ENCODE results near the gene ZNF587B. TPM values are rescaled to one million over a fixed set of nuclear protein-coding genes. Genes with fewer than 3 reads are reported as not detected.
A peak's percentile ranks its signal among the peaks of the same experiment; 100 is the strongest.
"Not testable (repeated sequence)": the region's sequence is repeated elsewhere in the genome, so short reads cannot be mapped to it uniquely, and the experiment has no call there.

ZNF587B gene
- polyA plus RNA-seq (2012; ENCODE audit: insufficient read depth, insufficient read length, low read depth) = 1.3 TPM

DNA sequence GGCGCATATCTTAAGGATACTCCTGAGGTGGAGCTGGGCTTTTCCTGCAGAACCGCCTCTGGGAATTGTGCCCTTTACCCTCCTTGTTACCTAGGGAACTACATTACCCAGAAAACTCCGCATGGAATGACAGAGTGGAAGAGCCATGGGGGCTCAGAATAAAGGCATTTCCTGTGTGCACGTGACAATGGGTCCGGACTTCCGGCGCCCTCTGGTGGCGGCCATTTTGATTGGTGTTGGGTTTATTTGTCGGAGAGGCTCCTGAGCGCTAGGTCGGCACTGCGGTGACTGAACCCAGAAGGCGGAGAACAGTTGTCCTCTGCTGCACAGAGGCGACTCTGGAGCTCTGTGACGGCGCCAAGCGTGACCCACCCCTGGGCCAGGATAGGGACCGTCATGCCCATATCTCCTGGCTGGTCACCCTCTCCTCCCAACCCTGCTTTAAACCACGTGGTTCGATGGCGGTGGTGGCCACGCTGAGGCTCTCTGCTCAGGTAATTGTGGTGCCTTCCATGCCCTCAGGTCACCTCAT, at the start of gene ZNF587B:
TSS of gene ZNF587B (plus strand) at position 229 of the 532 bp plus-strand sequence. CDS start at position 459, 230 bp downstream.
- no peaks in the 10 kb centered on the region for H3K4me1 ChIP-seq
- DNase-seq = peak; percentile 52
- H3K4me3 ChIP-seq (ENCODE audit: low read depth, low read length) = no peak within 1 kb of the TSS
- peaks cover 22% of the 10 kb centered on the region for H3K36me3 ChIP-seq
- H3K9me3 ChIP-seq = no peaks in the 10 kb centered on the region
- TF ChIP-seq, protein P1, sequence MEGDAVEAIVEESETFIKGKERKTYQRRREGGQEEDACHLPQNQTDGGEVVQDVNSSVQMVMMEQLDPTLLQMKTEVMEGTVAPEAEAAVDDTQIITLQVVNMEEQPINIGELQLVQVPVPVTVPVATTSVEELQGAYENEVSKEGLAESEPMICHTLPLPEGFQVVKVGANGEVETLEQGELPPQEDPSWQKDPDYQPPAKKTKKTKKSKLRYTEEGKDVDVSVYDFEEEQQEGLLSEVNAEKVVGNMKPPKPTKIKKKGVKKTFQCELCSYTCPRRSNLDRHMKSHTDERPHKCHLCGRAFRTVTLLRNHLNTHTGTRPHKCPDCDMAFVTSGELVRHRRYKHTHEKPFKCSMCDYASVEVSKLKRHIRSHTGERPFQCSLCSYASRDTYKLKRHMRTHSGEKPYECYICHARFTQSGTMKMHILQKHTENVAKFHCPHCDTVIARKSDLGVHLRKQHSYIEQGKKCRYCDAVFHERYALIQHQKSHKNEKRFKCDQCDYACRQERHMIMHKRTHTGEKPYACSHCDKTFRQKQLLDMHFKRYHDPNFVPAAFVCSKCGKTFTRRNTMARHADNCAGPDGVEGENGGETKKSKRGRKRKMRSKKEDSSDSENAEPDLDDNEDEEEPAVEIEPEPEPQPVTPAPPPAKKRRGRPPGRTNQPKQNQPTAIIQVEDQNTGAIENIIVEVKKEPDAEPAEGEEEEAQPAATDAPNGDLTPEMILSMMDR (IDR thresholded peaks at IDR 0.05; ENCODE audit: low read depth, low read length) = peak; percentile 48
- no peaks in the 10 kb centered on the region for H3K27me3 ChIP-seq

DNA sequence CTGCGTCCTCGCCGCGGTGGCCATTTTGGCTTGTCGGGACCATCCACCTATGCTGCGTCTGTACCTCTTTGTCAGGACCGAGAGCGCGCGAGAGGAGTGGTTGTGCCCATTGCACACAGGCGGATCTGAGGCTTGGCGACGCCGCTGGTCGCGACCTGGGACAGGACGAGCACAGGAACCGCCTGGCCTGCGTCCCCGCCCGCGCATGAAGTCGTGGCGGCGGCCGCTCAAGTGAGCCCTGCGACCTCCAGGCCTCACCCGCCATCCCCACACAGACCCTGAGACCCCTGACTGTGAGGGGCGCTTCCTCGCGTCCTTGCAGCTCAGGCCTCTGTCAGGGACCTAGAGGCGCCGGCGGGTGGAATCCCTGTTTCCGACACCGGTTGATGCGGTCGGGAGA, 43.8 kb upstream of the ZNF587B start:
- H3K4me3 ChIP-seq (ENCODE audit: low read depth, low read length) = no peak overlapping the region
- no peak for DNase-seq
- H3K9me3 ChIP-seq = no peaks in the 10 kb centered on the region
- peaks cover 33% of the 10 kb centered on the region for H3K36me3 ChIP-seq
- H3K27me3 ChIP-seq = no peaks in the 10 kb centered on the region
- H3K4me1 ChIP-seq = no peaks in the 10 kb centered on the region
- TF ChIP-seq, protein P1 (IDR thresholded peaks at IDR 0.05; ENCODE audit: low read depth, low read length) = no peak

- Histone ChIP-seq H3K4me1 (no peaks in the 10 kb centered on the region), H3K9me3 (no peaks in the 10 kb centered on the region), H3K27me3 (no peaks in the 10 kb centered on the region), H3K4me3 (ENCODE audit: low read depth, low read length) (no peak overlapping the region), H3K36me3 (peaks cover 31% of the 10 kb centered on the region)
- no peak for DNase-seq
- TF ChIP-seq, protein P1 (IDR thresholded peaks at IDR 0.05; ENCODE audit: low read depth, low read length) = no peak
Measured at GRCh38 chr19:57786906-57787305, 43.2 kb upstream of the ZNF587B start.

DNA sequence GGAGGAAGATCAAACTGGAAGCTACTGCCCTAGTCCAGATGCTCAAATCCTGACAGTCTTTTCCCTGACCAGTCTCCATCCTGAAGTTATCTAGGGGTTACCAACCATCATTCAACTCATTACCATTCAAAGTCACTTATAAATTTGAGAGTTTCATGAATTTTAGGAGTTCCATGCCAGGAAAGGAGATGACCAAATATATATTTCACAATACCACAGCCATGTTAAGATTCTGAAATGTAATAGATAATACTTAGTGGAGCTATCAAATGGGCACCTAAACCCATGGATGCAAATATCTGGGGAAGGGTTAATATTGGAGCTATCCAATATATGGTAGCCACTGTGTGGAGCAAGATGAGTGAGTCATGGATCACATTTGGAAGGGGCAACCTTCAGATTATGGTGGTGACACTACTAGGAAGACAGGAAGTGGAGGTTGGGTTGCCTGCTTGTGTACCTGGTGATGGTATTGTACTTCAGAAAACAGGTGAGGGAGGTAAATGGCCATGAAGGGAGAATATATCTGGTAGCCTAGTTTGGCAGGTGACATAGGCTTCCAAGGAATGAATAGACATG, 41.9 kb upstream of the ZNF587B start:
- H3K4me3 ChIP-seq (ENCODE audit: low read depth, low read length) = no peak overlapping the region
- DNase-seq = no peak
- H3K4me1 ChIP-seq = no peaks in the 10 kb centered on the region
- TF ChIP-seq, protein P1 (IDR thresholded peaks at IDR 0.05; ENCODE audit: low read depth, low read length) = no peak
- peaks cover 32% of the 10 kb centered on the region for H3K36me3 ChIP-seq
- no peaks in the 10 kb centered on the region for H3K9me3 ChIP-seq
- H3K27me3 ChIP-seq = no peaks in the 10 kb centered on the region

GRCh38 chr19:57789288-57789687, 40.8 kb upstream of the ZNF587B start:
- H3K36me3 ChIP-seq = peaks cover 28% of the 10 kb centered on the region
- TF ChIP-seq, protein P1 (IDR thresholded peaks at IDR 0.05; ENCODE audit: low read depth, low read length) = no peak
- no peaks in the 10 kb centered on the region for H3K9me3 ChIP-seq

DNA sequence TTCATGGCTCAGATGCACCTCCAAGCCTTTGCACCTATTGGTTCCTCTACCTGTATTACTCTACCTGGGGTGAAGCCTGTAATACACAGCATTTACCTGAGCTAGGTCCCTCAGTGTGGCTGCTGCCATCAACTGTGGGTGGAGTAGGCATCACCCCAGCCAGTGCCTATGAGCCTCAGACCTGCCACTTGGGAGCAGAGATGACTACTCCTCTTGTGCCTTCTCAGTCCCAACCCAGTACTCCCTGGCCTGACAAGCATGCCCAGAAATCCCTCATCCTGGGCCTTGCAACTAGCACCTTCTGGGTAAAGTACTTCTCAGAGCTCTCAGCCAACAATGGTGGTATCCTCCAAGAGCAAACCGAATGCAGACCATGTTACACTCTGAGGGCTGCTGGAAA, 33.5 kb upstream of the ZNF587B start:
- H3K4me3 ChIP-seq (ENCODE audit: low read depth, low read length); H3K9me3 ChIP-seq; H3K4me1 ChIP-seq; DNase-seq; H3K27me3 ChIP-seq: not testable (repeated sequence)
- H3K36me3 ChIP-seq = peaks cover 21% of the 10 kb centered on the region

More at GRCh38 chr19:57789288-57789687, 40.8 kb upstream of the ZNF587B start:
- Histone ChIP-seq H3K27me3 (no peaks in the 10 kb centered on the region), H3K4me1 (no peaks in the 10 kb centered on the region), H3K4me3 (ENCODE audit: low read depth, low read length) (no peak overlapping the region)
- no peak for DNase-seq
